Retinal pigment epithelial cell (primary cell): ENCODE results near the gene CALY.

ENCODE experiments used
- DNase-seq: peaks from one replicate; pipeline ENCODE4 v3.0.0-alpha.2; 2010; ENCODE audit warnings: low read depth
- H3K4me3 ChIP-seq: 2 replicates; pipeline ENCODE4 v1.5.1; 2011; ENCODE audit warnings: mild to moderate bottlenecking, low read length, control low read depth, moderate library complexity
- TF ChIP-seq, protein P1 (sequence below): conservative IDR thresholded peaks from 2 replicates; pipeline ENCODE4 v1.5.1; 2011; ENCODE audit warnings: low read depth, low read length, control low read depth, inconsistent platforms

Gene CALY

DNA sequence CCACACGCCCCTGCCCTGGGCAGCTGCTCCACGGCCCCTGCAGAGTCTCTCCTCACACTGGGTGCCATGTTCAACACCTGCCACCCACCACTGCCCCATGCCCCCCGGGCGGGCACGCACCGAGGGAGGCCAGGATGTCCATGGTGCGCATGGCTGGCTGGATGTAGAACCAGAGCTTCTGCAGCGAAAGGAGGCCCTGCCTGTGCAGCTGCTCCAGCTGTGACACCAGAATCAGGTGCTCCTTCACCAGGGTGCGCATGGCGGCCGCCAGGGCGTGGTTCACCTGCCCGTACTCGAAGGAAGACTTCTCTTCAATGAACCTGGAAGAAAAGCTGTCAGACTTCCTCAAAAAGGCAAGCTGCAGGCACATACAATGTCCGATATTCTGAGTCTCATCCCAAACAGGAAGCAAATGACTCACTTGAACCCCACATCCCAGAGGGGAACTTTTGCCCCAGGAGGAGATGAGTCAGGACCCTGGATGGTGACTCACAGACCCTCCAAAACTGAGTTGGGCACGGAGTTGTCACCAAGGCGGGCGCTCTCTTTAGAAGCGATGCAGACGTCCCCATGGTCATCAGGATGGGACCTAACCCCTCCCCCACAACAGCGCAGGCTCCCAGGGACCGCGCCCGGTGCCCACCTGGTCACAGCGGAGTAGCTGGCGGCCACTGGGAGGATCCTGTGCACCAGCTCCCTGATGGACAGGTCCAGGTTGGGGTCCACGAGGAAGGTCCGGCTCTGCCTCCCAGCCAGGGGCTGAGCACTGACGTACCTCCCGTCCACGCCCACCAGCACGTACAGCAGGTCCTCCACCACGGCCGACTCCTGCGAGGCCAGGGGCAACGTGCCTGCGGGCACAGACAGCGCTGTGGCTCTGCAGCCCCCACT lies 43.5 kb downstream of the CALY start:
- DNase-seq = no peak
- TF ChIP-seq, protein P1, sequence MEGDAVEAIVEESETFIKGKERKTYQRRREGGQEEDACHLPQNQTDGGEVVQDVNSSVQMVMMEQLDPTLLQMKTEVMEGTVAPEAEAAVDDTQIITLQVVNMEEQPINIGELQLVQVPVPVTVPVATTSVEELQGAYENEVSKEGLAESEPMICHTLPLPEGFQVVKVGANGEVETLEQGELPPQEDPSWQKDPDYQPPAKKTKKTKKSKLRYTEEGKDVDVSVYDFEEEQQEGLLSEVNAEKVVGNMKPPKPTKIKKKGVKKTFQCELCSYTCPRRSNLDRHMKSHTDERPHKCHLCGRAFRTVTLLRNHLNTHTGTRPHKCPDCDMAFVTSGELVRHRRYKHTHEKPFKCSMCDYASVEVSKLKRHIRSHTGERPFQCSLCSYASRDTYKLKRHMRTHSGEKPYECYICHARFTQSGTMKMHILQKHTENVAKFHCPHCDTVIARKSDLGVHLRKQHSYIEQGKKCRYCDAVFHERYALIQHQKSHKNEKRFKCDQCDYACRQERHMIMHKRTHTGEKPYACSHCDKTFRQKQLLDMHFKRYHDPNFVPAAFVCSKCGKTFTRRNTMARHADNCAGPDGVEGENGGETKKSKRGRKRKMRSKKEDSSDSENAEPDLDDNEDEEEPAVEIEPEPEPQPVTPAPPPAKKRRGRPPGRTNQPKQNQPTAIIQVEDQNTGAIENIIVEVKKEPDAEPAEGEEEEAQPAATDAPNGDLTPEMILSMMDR = no peak

GRCh38 chr10:133289761-133290160 lies 46.9 kb downstream of the CALY start:
- no peak for DNase-seq
- TF ChIP-seq, protein P1 = no peak

More for the DNA sequence above, 43.5 kb downstream of the CALY start:
- H3K4me3 ChIP-seq = no peak overlapping the region

GRCh38 chr10:133287832-133288500 lies 48.7 kb downstream of the CALY start:
- DNase-seq = no peak
- H3K4me3 ChIP-seq = no peak overlapping the region

More at GRCh38 chr10:133289761-133290160, 46.9 kb downstream of the CALY start:
- no peak overlapping the region for H3K4me3 ChIP-seq

GRCh38 chr10:133286366-133286765 lies 50.3 kb downstream of the CALY start:
- TF ChIP-seq, protein P1 = no peak
- no peak overlapping the region for H3K4me3 ChIP-seq
- no peak for DNase-seq

More at GRCh38 chr10:133287832-133288500, 48.7 kb downstream of the CALY start:
- TF ChIP-seq, protein P1 = no peak

- DNase-seq = no peak
- no peak overlapping the region for H3K4me3 ChIP-seq
- TF ChIP-seq, protein P1 = no peak
Observed at GRCh38 chr10:133285217-133285616, 51.5 kb downstream of the CALY start.

- TF ChIP-seq, protein P1 = no peak
- H3K4me3 ChIP-seq = no peak overlapping the region
- no peak for DNase-seq
Observed at GRCh38 chr10:133283931-133284330, 52.8 kb downstream of the CALY start.
